ENCODE data around the gene TMEM135. TPM values are rescaled to one million over a fixed set of nuclear protein-coding genes. Genes with fewer than 3 reads are reported as not detected.
A peak's percentile ranks its signal among the peaks of the same experiment; 100 is the strongest.

TMEM135 gene
- total RNA-seq, 1 experiment from 2014 or later: 70.3 TPM

DNA sequence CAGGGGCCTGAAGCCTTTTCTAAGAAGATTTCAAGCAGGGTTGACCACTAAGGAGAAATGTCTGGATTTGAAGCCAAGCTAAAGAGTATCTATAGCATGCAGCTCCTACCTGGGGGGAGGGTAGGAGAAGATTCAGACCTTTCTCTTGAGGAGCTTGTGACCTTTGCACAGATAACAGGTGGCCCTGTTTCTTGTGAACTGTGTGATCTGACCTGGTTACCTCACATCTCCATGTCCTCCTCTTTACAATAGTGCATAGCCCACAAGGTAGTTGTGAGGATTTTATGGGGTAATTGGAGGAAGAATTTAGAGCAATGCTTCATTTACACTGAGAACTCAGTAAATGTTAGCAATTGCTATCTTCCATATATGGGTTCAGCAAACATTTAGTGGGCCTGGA lies 310.1 kb downstream of the TMEM135 start:
- intact Hi-C loops (cut with micrococcal nuclease; ENCODE audit: unreplicated experiment): no loop called here
- ChIA-PET CTCF (no interaction called here), POLR2A (ENCODE audit: low non-redundant PET) (no interaction called here)
- DNase-seq (ENCODE audit: low spot score): no peak
- Histone ChIP-seq H3K27ac (ENCODE audit: low read depth, low read length, poor library complexity, severe bottlenecking) (no peak overlapping the region), H3K4me1 (ENCODE audit: insufficient read depth, low read length, poor library complexity, severe bottlenecking) (no peaks in the 10 kb centered on the region), H3K36me3 (ENCODE audit: insufficient read depth, low read length, poor library complexity, severe bottlenecking) (no peaks in the 10 kb centered on the region), H3K4me3 (ENCODE audit: low read depth, low read length, poor library complexity, severe bottlenecking) (no peak overlapping the region), H3K27me3 (replicated peaks; ENCODE audit: insufficient read depth, low read depth, low read length, poor library complexity) (no peaks in the 10 kb centered on the region), H3K9me3 (ENCODE audit: low read depth, low read length, poor library complexity, severe bottlenecking) (no peaks in the 10 kb centered on the region)
- TF ChIP-seq, protein P1, sequence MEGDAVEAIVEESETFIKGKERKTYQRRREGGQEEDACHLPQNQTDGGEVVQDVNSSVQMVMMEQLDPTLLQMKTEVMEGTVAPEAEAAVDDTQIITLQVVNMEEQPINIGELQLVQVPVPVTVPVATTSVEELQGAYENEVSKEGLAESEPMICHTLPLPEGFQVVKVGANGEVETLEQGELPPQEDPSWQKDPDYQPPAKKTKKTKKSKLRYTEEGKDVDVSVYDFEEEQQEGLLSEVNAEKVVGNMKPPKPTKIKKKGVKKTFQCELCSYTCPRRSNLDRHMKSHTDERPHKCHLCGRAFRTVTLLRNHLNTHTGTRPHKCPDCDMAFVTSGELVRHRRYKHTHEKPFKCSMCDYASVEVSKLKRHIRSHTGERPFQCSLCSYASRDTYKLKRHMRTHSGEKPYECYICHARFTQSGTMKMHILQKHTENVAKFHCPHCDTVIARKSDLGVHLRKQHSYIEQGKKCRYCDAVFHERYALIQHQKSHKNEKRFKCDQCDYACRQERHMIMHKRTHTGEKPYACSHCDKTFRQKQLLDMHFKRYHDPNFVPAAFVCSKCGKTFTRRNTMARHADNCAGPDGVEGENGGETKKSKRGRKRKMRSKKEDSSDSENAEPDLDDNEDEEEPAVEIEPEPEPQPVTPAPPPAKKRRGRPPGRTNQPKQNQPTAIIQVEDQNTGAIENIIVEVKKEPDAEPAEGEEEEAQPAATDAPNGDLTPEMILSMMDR (conservative IDR thresholded peaks at IDR 0.05; ENCODE audit: low read depth, low read length): no peak
- no peak for TF ChIP-seq EZH2 (IDR thresholded peaks at IDR 0.05; ENCODE audit: borderline replicate concordance, low read depth, low read length, poor library complexity, severe bottlenecking)
- BruUV-seq (replicated peaks): no TSS peak

DNA sequence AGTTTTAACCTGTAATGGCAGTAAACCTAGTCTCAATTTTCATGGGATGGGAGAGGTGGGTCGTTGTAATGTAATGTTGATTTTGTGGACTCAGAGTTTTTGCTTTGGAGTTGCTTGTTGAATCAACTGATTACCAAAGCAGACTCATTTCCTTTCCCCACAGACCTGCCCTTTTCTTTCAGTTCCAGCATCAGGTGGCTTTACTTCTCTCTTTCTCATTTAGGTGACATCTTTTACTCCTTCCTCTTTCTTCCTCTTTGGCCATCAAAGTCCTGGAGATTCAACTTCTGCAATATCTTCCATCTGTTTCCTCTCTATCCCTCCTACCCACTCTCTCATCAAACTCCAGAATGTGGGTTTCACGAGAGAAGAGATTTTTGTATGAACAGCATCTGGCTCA lies 313.9 kb downstream of the TMEM135 start:
- Histone ChIP-seq H3K9me3 (ENCODE audit: low read depth, low read length, poor library complexity, severe bottlenecking) (no peaks in the 10 kb centered on the region), H3K27me3 (replicated peaks; ENCODE audit: insufficient read depth, low read depth, low read length, poor library complexity) (no peaks in the 10 kb centered on the region), H3K36me3 (ENCODE audit: insufficient read depth, low read length, poor library complexity, severe bottlenecking) (no peaks in the 10 kb centered on the region), H3K4me1 (ENCODE audit: insufficient read depth, low read length, poor library complexity, severe bottlenecking) (no peaks in the 10 kb centered on the region), H3K4me3 (ENCODE audit: low read depth, low read length, poor library complexity, severe bottlenecking) (no peak overlapping the region), H3K27ac (ENCODE audit: low read depth, low read length, poor library complexity, severe bottlenecking) (no peak overlapping the region)
- TF ChIP-seq, protein P1 (conservative IDR thresholded peaks at IDR 0.05; ENCODE audit: low read depth, low read length): no peak
- TF ChIP-seq EZH2 (IDR thresholded peaks at IDR 0.05; ENCODE audit: borderline replicate concordance, low read depth, low read length, poor library complexity, severe bottlenecking): no peak
- intact Hi-C loops (cut with micrococcal nuclease; ENCODE audit: unreplicated experiment): loop anchor here (2.0 to 10.0 kb wide), 3 partner anchors 69 to 1191 kb away; no protein-coding TSS in a partner anchor
- ChIA-PET CTCF (interaction anchor here (1.0 kb wide), 1 partner anchor 69 kb away, joined by 6 read pairs; no protein-coding TSS in a partner anchor), POLR2A (ENCODE audit: low non-redundant PET) (no interaction called here)
- BruUV-seq (replicated peaks): no TSS peak
- no peak for DNase-seq (ENCODE audit: low spot score)

DNA sequence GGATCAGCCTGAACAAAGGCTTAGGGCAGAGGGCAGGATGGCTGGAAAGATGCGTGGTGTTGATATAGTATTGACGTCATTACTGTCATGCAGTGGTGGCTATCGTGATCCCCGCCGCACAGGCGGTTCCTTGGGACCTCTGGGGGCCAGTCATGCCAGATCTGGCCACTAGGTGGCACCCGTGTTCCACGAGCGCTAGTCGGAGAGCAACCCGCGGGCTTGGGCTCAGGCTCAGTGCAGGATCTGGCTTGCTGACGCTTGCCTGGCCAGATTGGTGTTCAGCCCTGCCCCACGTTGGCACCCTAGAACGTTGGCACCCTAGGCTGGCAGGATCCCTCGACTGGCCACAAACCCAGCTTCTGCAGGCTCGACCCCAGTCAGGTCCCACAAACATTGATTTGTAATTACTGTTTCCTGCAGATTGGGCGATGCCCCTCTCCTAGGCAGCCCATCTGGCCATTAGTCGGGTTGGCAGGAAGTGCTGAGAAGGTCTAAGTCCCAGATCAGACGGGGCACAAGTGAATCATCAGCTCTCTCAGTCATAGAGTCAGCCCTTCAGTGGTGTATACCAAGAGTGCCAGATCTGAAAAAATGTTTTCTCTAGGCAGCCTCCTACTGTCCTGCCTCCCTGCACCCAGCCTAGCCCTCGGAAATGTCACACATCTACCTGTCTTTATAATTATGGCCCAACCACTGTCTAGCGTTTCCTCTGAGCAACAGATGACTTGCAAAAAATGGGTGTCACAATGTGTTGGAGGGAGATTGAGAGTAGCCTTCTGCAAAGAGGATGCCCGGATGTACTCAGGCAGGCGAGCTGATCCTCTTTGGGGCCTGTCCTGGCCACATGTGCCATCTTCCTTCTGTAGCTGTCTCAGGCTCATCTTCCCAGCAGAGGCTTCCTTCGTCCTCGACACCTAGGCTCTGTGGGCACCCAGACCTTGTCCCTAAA lies 315.3 kb downstream of the TMEM135 start:
- intact Hi-C loops (cut with micrococcal nuclease; ENCODE audit: unreplicated experiment): loop anchor here (2.0 to 10.0 kb wide), 3 partner anchors 68 to 1189 kb away; no protein-coding TSS in a partner anchor

More for the DNA sequence above, 315.3 kb downstream of the TMEM135 start:
- no peaks in the 10 kb centered on the region for H3K36me3 ChIP-seq (ENCODE audit: insufficient read depth, low read length, poor library complexity, severe bottlenecking)
- no peaks in the 10 kb centered on the region for H3K27me3 ChIP-seq (replicated peaks; ENCODE audit: insufficient read depth, low read depth, low read length, poor library complexity)
- no peaks in the 10 kb centered on the region for H3K9me3 ChIP-seq (ENCODE audit: low read depth, low read length, poor library complexity, severe bottlenecking)
- CTCF ChIA-PET: interaction anchor here (1.0 to 1.2 kb wide), 2 partner anchors 68 kb away, joined by 4 to 6 read pairs; no protein-coding TSS in a partner anchor
- no peak overlapping the region for H3K27ac ChIP-seq (ENCODE audit: low read depth, low read length, poor library complexity, severe bottlenecking)
- peak; percentile 92 for DNase-seq (ENCODE audit: low spot score)
- POLR2A ChIA-PET (ENCODE audit: low non-redundant PET): no interaction called here
- H3K4me3 ChIP-seq (ENCODE audit: low read depth, low read length, poor library complexity, severe bottlenecking): no peak overlapping the region
- BruUV-seq (replicated peaks): no TSS peak
- no peak for TF ChIP-seq EZH2 (IDR thresholded peaks at IDR 0.05; ENCODE audit: borderline replicate concordance, low read depth, low read length, poor library complexity, severe bottlenecking)
- TF ChIP-seq, protein P1 (conservative IDR thresholded peaks at IDR 0.05; ENCODE audit: low read depth, low read length): peak; percentile 100
- no peaks in the 10 kb centered on the region for H3K4me1 ChIP-seq (ENCODE audit: insufficient read depth, low read length, poor library complexity, severe bottlenecking)
